ENCODE measurements around the gene LRIG3. TPM values are rescaled to one million over a fixed set of nuclear protein-coding genes. Genes with fewer than 3 reads are reported as not detected.
A peak's percentile ranks its signal among the peaks of the same experiment; 100 is the strongest.

LRIG3 gene
- total and polyA plus RNA-seq, 2 of the 4 experiments (the other 2 are of a cell fraction), result 26.4 to 71.2 TPM

DNA sequence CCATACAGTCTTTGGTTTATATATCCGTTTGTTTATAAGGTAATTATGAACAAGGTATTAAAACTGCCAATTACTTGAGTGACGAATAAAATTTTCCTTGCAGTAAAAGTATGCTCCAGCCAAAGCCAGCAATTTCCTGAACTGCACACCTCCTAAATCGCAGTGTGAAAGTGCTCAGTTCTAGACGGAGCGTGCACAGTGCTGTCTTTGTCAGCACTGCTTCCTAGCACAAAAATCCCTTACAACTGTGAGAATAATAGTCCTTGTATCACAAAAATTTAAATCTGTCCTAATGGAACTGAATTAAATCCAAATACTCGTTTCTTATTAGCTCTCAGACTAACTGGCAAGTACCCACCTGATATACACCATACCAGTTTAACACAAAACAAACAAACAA is 26.3 kb downstream of the LRIG3 start:
- H3K56ac ChIP-seq (ENCODE audit: extremely low read depth, insufficient read depth, low read length), result no peak overlapping the region
- ChIA-PET CTCF (interaction anchor here (1.1 kb wide), 2 partner anchors 10 to 36 kb away, joined by 3 read pairs; no protein-coding TSS in a partner anchor), POLR2A (ENCODE audit: unreplicated experiment) (no interaction called here)
- H2BK15ac ChIP-seq (ENCODE audit: low read depth, low read length), result no peak overlapping the region
- H3K27me3 ChIP-seq (ENCODE audit: control insufficient read depth, insufficient read depth, low read length), result no peaks in the 10 kb centered on the region
- H3K18ac ChIP-seq (ENCODE audit: low read depth, low read length), result no peak overlapping the region
- H3K4ac ChIP-seq (ENCODE audit: low read depth, low read length), result no peak overlapping the region
- H3K4me2 ChIP-seq (ENCODE audit: low read depth, low read length), result no peak overlapping the region
- no peak overlapping the region for H4K5ac ChIP-seq (ENCODE audit: low read depth, low read length)
- no peak for DNase-seq
- intact Hi-C loops (cut with micrococcal nuclease), result no loop called here
- H4K8ac ChIP-seq (ENCODE audit: low read depth in 2 of 2, low read length in 2 of 2), result no peak overlapping the region
- H2AK5ac ChIP-seq (ENCODE audit: low read depth, low read length), result no peak overlapping the region
- no peak overlapping the region for H3K9ac ChIP-seq (ENCODE audit: low read depth, low read length)
- H3K14ac ChIP-seq (replicated peaks; ENCODE audit: low read depth, low read length), result no peak overlapping the region
- H3K79me1 ChIP-seq (ENCODE audit: low read depth in 1 of 2, low read length in 2 of 2), result peaks cover 34 to 54% of the 10 kb centered on the region in 2 experiments
- no peak overlapping the region for H4K91ac ChIP-seq (ENCODE audit: insufficient read depth, low read depth, low read length)
- in situ Hi-C loops (cut with MboI; ENCODE audit: low sequenced_read_pairs), result loop anchor here (25.0 kb wide), 1 partner anchor 907 kb away; no protein-coding TSS in a partner anchor
- H3K36me3 ChIP-seq (ENCODE audit: control insufficient read depth, insufficient read depth, low read length), result peaks cover 18% of the 10 kb centered on the region
- peak; percentile 15; the same call in 1 of the 2 replicates for ATAC-seq (ENCODE audit: low read depth)
- H2BK5ac ChIP-seq (ENCODE audit: low read depth, low read length, poor library complexity, severe bottlenecking), result no peak overlapping the region
- H2BK120ac ChIP-seq (ENCODE audit: low read depth, low read length), result no peak overlapping the region
- H3K9me1 ChIP-seq (ENCODE audit: insufficient read depth, low read length), result peaks cover 9% of the 10 kb centered on the region; the same call in 1 of the 2 replicates
- WGBS, 2 experiments (ENCODE audit: extremely low coverage in 2 of 2, insufficient read length in 1 of 2), result no CpG with 5 or more reads among the region's 6 CpGs
- H2AK9ac ChIP-seq (replicated peaks; ENCODE audit: low read depth, low read length, poor library complexity), result no peak overlapping the region
- peaks cover 5% of the 10 kb centered on the region for H3K4me1 ChIP-seq (ENCODE audit: control insufficient read depth, insufficient read depth, low read length)
- dilution Hi-C loops (cut with HindIII; ENCODE audit: low sequenced_read_pairs, unreplicated experiment), result no loop called here
- no peak overlapping the region for H3K4me3 ChIP-seq (ENCODE audit: insufficient read depth, low read depth, low read length)
- H2BK20ac ChIP-seq (ENCODE audit: low read depth, low read length), result no peak overlapping the region
- BruUV-seq (replicated peaks), result no TSS peak
- no peaks in the 10 kb centered on the region for H3K9me3 ChIP-seq (ENCODE audit: control insufficient read depth, insufficient read depth, low read length)
- H4K20me1 ChIP-seq (ENCODE audit: insufficient read depth, low read length), result peaks cover 50% of the 10 kb centered on the region
- no peak overlapping the region for H2AFZ ChIP-seq (replicated peaks; ENCODE audit: low read length, poor library complexity)
- no peak for TF ChIP-seq NFE2L2 (IDR thresholded peaks at IDR 0.05; ENCODE audit: low read depth, low read length)
- TF ChIP-seq, protein P1, sequence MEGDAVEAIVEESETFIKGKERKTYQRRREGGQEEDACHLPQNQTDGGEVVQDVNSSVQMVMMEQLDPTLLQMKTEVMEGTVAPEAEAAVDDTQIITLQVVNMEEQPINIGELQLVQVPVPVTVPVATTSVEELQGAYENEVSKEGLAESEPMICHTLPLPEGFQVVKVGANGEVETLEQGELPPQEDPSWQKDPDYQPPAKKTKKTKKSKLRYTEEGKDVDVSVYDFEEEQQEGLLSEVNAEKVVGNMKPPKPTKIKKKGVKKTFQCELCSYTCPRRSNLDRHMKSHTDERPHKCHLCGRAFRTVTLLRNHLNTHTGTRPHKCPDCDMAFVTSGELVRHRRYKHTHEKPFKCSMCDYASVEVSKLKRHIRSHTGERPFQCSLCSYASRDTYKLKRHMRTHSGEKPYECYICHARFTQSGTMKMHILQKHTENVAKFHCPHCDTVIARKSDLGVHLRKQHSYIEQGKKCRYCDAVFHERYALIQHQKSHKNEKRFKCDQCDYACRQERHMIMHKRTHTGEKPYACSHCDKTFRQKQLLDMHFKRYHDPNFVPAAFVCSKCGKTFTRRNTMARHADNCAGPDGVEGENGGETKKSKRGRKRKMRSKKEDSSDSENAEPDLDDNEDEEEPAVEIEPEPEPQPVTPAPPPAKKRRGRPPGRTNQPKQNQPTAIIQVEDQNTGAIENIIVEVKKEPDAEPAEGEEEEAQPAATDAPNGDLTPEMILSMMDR (conservative IDR thresholded peaks at IDR 0.05; ENCODE audit: low read depth, low read length), result no peak
- TF ChIP-seq RFX5 (IDR thresholded peaks at IDR 0.05; ENCODE audit: low read depth, low read length), result no peak
- no peak for TF ChIP-seq POLR2A (IDR thresholded peaks at IDR 0.05; ENCODE audit: low read depth, low read length)
- TF ChIP-seq, protein P2, sequence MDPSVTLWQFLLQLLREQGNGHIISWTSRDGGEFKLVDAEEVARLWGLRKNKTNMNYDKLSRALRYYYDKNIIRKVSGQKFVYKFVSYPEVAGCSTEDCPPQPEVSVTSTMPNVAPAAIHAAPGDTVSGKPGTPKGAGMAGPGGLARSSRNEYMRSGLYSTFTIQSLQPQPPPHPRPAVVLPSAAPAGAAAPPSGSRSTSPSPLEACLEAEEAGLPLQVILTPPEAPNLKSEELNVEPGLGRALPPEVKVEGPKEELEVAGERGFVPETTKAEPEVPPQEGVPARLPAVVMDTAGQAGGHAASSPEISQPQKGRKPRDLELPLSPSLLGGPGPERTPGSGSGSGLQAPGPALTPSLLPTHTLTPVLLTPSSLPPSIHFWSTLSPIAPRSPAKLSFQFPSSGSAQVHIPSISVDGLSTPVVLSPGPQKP (IDR thresholded peaks at IDR 0.05; ENCODE audit: borderline replicate concordance, low read depth, low read length), result no peak
- TF ChIP-seq RCOR1 (IDR thresholded peaks at IDR 0.05; ENCODE audit: insufficient replicate concordance, low read length), result no peak
- TF ChIP-seq SMC3 (IDR thresholded peaks at IDR 0.05; ENCODE audit: low read depth, low read length), result no peak
- no peak for TF ChIP-seq MXI1 (IDR thresholded peaks at IDR 0.05; ENCODE audit: borderline replicate concordance, low read depth, low read length)
- TF ChIP-seq, protein P3, sequence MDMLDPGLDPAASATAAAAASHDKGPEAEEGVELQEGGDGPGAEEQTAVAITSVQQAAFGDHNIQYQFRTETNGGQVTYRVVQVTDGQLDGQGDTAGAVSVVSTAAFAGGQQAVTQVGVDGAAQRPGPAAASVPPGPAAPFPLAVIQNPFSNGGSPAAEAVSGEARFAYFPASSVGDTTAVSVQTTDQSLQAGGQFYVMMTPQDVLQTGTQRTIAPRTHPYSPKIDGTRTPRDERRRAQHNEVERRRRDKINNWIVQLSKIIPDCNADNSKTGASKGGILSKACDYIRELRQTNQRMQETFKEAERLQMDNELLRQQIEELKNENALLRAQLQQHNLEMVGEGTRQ (IDR thresholded peaks at IDR 0.05; ENCODE audit: low read depth, low read length), result no peak
- no peak for TF ChIP-seq BHLHE40 (IDR thresholded peaks at IDR 0.05; ENCODE audit: low read depth, low read length)
- no peak for TF ChIP-seq RAD21 (IDR thresholded peaks at IDR 0.05; ENCODE audit: low read length)
- TF ChIP-seq CHD1 (IDR thresholded peaks at IDR 0.05; ENCODE audit: low read depth, low read length), result no peak
- TF ChIP-seq MAFK (IDR thresholded peaks at IDR 0.05; ENCODE audit: low read depth, low read length), result no peak
- TF ChIP-seq MAZ (IDR thresholded peaks at IDR 0.05; ENCODE audit: borderline replicate concordance, low read depth, low read length), result no peak
- TF ChIP-seq FOS (IDR thresholded peaks at IDR 0.05; ENCODE audit: low read depth, low read length), result no peak
- no peak overlapping the region for H3K23ac ChIP-seq (ENCODE audit: low read depth, low read length)
- no peak overlapping the region for H3K27ac ChIP-seq (ENCODE audit: insufficient read depth, low read length)
